HT-29 (cell line): ENCODE measurements around the gene DHX35. TPM values are rescaled to one million over a fixed set of nuclear protein-coding genes. Genes with fewer than 3 reads are reported as not detected.

Experiments used
- DNase-seq: peaks from one replicate; pipeline ENCODE4 v3.0.0-alpha.2; 2015; ENCODE audit warnings: low spot score
- total RNA-seq: library from RNA; depleted of rRNA; stranded (reverse); fragments of >200 nt; shearing (Covaris generic); gene quantifications from 2 replicates; pipeline ENCODE4 v1.2.3, GENCODE V29; 2014; rRNA removed

The DHX35 gene
- 14.7 and 14.9 TPM in 2 replicates for total RNA-seq

- peak; percentile 99 for DNase-seq
These were observed at the start of gene DHX35 for GRCh38 chr20:38962044-38962927. Gene DHX35, plus strand, starts transcription at chr20:38962344. Its CDS starts 24 bp downstream, at chr20:38962368.

GRCh38 chr20:38915355-38915754 lies 46.8 kb upstream of the DHX35 start:
- DNase-seq = no peak

GRCh38 chr20:38917657-38918056 lies 44.5 kb upstream of the DHX35 start:
- DNase-seq = no peak

GRCh38 chr20:38918172-38918571 lies 44.0 kb upstream of the DHX35 start:
- DNase-seq = no peak

- DNase-seq = no peak
These were observed 42.5 kb upstream of the DHX35 start for GRCh38 chr20:38919683-38920082.

GRCh38 chr20:38920411-38920810 lies 41.7 kb upstream of the DHX35 start:
- DNase-seq = no peak

- DNase-seq = no peak
These were observed 41.3 kb upstream of the DHX35 start for GRCh38 chr20:38920851-38921250.

GRCh38 chr20:38924718-38925117 lies 37.4 kb upstream of the DHX35 start:
- no peak for DNase-seq

GRCh38 chr20:38926142-38926933 lies 35.8 kb upstream of the DHX35 start, which contains the start of gene FAM83D:
Gene FAM83D, plus strand, starts transcription at chr20:38926417. Its CDS starts 26 bp downstream, at chr20:38926443.
- peak; percentile 100 for DNase-seq

GRCh38 chr20:38926934-38927616 lies 35.1 kb upstream of the DHX35 start:
- peak; percentile 30 for DNase-seq

GRCh38 chr20:38927902-38928578 lies 34.1 kb upstream of the DHX35 start:
- DNase-seq = peak; percentile 45

GRCh38 chr20:38930242-38930569 lies 31.9 kb upstream of the DHX35 start:
- DNase-seq = no peak

GRCh38 chr20:38931984-38932383 lies 30.2 kb upstream of the DHX35 start:
- DNase-seq = no peak

GRCh38 chr20:38932457-38933120 lies 29.6 kb upstream of the DHX35 start:
- DNase-seq = no peak

GRCh38 chr20:38934530-38934929 lies 27.6 kb upstream of the DHX35 start:
- DNase-seq = no peak

- peak; percentile 35 for DNase-seq
These were observed 26.9 kb upstream of the DHX35 start for GRCh38 chr20:38935285-38935684.

- DNase-seq = no peak
These were observed 26.2 kb upstream of the DHX35 start for GRCh38 chr20:38935967-38936407.

GRCh38 chr20:38937000-38937399 lies 25.1 kb upstream of the DHX35 start:
- DNase-seq = no peak

- DNase-seq = no peak
These were observed 24.1 kb upstream of the DHX35 start for GRCh38 chr20:38937978-38938473.

- no peak for DNase-seq
These were observed 22.5 kb upstream of the DHX35 start for GRCh38 chr20:38939686-38940085.

GRCh38 chr20:38940644-38941043 lies 21.5 kb upstream of the DHX35 start:
- no peak for DNase-seq
